Jurkat, Clone E6-1 (cell line): Measurements from ENCODE around the gene TCF15.

Experiments used
- DNase-seq: peaks from one replicate; pipeline ENCODE4 v3.0.0-alpha.2; 2011; ENCODE audit warnings: low read depth, low spot score
- H3K4me3 ChIP-seq: 2 replicates; pipeline ENCODE4 v1.5.1; 2011; ENCODE audit warnings: mild to moderate bottlenecking, low read length, control low read depth, moderate library complexity

TCF15 gene

DNA sequence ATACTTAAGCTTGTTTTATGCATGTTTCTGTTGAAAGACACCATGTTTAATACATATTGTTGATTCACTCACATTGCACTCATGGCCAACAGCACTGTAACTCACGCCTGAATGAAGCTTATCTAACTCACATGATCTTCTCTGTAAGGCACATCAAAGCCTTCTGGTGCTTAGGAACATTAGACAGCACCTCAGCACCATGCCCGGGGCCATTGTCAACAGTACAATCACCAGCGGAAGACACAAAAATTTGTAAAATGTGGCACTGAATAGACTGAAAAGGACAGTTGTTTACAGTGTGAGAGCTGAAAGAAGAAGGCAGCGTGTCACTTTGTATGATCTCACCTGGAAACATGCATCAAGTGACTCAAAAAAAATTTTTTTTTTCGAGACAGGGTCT, 8.9 kb upstream of the TCF15 start:
- no peak overlapping the region for H3K4me3 ChIP-seq
- DNase-seq: no peak

DNA sequence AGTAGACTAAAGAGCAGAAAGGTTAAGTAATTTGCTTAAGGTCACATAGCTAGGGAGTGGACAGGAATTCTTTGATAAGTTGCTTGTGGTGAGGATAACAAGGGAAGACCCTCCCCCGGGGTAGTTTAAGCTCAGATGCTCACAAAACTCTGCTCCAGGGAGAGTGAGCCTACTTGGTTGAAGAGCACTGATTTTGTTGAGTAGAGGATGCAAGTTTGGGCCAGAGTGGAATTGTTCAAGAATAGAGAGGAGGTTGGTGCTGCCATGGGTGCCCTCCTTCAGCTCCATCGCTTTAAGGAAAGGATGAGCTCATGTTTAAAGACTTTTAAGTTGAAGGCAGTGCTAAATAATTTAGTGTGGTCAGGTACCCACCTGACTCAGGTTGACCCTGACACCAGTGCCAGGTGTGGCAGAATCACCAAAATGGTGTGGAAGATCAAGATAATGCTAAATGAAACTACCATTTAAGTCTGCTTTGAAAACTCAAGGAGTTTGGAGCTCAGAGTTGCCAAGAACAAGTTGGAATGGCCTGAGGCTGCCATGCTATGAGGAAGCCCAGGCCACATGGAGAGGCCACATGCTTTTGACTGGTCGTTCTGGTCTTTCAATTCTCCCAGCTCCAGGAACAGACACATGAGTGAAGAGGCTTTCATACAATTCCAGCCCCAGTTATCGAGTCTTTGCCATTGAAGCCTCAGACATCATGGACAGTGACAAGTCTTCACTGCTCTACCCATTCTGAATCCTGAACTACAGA, 8.0 kb upstream of the TCF15 start:
- DNase-seq: no peak
- no peak overlapping the region for H3K4me3 ChIP-seq

DNA sequence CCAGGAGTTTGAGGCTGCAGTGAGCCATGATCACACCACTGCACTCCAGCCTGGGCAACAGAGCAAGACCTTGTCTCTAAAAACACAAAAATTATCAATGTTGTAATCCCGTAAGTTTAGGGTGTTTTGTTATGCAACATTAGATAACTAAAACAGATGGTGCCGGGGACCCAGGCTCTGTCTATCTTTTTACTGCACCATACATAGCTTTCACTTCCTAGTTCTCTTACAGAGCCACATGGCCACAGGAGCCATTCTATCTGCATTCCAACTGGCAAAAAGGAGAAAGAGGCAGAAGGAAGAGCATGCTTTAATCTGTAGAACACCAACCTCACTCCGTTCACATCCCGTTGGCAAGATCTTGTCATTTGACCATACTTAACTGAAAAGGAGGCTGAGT, 5.4 kb upstream of the TCF15 start:
- no peak overlapping the region for H3K4me3 ChIP-seq
- no peak for DNase-seq

DNA sequence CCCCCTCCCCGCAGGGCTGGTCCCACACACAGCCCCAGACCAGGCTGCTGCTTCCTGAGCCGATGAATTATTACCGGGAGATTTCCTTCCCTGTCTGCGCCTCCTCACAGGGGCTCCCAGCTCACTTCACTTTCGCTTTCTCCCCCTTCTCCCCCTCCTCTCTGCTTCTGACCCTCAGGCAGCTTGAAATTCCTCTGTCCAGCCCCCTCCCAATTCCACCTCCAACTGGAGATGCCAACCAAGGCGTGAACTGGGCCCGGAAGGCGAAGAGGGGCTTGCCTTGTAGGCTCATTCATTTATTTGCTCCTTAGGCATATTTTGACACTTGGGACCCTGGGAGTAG, 1.7 kb upstream of the TCF15 start:
- DNase-seq: no peak
- no peak overlapping the region for H3K4me3 ChIP-seq

DNA sequence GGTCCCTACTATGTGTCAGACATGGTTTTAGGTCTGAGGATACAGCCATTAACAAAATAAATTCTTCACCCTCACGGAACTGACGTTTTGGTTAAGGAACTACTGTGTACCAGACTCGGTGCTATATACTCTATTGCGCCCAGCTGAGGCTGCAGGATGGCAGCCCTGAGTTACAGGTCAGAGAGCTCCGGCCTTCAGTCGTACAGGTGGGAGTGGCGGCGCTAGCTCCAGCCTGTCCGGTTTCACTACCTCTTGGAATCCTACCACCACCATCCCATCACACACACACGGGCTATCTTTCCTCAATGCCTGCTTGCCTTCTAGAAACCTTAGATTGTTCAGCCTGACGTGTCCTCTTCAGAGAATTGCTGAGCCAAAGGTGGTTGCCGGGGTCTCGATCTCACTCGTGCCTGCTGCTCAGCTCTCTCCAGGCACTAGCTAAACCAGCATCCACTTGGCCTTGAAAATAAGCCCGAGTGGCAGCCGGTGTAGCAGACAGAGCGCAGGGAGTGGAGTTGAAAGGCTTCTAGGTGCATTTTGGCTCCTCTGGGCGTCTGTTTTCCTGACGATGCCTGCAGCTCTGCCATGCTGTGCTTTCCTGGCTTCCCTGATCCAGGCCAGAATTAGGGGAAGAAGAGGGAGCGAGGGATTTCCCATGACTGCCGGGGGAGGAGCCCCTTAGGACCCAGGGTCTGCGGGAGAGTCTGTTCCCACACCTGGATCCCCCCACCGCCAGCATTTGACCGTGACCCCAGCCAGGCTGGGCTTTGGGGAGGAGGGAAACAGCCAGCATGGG, 1.1 kb upstream of the TCF15 start:
- DNase-seq: no peak
- H3K4me3 ChIP-seq: no peak overlapping the region

DNA sequence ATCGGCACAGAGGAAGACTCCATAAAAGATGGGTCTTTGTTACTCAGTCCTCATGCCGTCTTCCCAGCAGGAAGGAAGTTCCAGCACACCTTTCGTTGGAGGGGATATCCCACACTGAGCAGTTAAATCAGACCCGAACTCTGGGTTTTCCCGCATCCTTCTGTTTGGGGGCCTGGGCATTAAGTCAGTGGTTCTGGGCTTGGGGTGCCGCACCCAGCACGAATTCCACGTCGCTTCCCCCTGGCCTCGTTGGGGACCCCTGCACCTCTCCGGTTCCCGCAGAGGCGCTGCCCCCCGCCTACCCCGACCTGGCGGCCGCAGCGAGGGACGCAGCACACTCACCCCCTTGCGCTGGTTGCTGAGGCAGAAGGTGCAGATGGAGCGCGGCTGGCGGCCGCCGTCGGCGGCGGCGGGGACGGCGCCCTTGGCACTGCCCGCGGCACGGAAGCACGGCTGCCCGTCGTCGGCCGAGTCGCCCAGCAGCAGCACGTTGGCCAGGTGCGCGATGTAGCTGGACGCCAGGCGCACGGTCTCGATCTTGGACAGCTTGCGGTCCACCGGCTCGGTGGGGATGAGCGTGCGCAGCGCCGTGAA, 641 bp downstream of the TCF15 start:
- DNase-seq: no peak
- no peak overlapping the region for H3K4me3 ChIP-seq

DNA sequence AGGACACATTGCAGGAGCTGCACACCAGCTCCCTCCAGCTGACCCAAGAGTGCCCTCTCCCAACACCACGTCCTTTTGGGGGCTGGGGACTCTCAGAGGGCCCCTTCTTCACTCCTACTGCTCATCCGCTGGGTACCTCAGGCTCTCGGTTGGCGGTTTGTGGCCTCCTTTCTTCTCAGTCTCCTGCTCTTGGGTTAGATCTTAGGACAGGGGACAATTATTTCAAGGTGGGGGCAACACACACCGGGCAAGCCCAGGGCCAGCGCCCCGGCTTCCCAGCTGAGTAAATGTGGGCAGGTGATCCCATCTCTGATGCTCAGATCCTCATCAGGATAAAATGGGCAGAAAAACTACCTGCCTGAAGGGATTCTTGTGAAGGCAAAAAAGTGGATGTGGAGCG, 1.1 kb downstream of the TCF15 start:
- no peak overlapping the region for H3K4me3 ChIP-seq
- DNase-seq: no peak

DNA sequence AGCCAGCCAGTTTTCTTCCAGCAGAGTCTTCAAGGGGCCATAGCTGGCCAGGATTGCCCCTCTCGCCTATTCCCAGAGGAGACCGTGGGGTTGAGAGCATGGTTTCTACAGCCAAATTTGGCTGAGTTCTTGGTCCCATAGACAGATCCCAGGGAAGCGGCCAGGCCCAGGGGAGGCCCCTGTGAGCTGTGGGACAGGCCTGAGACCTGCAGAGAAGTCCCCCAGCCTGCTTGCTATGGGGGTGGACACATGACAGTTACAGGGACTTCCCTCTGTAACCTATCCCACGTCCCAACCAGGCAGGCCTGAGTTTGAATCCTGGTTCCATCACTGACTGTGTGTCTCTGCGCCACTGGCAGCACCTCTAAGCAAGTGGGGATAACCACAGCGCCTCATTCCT, 2.6 kb downstream of the TCF15 start:
- no peak overlapping the region for H3K4me3 ChIP-seq
- no peak for DNase-seq

DNA sequence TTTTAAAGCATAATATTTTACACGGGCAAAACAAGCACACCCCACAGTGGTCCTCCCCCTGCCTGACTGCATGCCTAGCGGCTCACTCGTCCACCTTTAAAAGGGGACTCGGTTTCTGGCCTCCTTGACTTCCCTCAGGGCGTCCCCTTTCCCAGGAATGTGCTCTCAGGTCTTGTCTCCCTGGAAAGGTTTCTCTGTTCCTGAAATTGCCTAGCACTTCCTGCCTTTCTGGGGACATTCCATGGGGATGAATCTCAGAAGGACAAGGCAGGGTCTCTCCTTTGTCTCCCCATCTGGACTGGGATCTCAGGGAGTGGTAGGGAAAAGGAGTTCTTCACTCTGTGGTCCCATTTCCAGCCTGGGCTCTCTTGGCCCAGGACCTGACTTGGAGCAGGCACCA, 4.9 kb downstream of the TCF15 start:
- no peak for DNase-seq
- no peak overlapping the region for H3K4me3 ChIP-seq

DNA sequence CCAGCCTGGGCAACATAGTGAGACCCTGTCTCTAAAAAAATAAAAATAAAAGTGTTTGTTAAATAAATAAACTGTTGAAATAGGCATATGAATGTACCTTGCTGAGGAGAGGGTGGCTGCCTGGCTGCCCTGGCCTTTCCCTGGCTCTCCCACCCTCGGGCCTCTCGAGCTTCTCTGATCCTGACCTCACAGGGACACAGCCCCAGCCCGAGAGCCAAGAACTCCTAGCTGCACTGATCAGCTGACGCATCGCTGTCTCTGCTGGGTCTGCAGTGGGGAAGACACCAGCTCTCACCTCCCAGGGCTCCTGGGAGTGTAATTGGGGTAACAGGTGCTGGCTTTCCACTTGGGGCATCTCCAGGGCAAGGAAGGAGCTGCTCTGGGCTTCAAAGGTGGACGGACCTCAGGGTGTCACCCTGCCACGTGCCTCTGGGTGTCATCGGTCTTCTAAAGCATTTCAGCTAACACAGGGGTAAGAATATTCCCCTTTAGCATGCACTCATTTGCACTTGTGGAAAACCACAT, 6.9 kb downstream of the TCF15 start:
- DNase-seq: no peak
- H3K4me3 ChIP-seq: no peak overlapping the region

DNA sequence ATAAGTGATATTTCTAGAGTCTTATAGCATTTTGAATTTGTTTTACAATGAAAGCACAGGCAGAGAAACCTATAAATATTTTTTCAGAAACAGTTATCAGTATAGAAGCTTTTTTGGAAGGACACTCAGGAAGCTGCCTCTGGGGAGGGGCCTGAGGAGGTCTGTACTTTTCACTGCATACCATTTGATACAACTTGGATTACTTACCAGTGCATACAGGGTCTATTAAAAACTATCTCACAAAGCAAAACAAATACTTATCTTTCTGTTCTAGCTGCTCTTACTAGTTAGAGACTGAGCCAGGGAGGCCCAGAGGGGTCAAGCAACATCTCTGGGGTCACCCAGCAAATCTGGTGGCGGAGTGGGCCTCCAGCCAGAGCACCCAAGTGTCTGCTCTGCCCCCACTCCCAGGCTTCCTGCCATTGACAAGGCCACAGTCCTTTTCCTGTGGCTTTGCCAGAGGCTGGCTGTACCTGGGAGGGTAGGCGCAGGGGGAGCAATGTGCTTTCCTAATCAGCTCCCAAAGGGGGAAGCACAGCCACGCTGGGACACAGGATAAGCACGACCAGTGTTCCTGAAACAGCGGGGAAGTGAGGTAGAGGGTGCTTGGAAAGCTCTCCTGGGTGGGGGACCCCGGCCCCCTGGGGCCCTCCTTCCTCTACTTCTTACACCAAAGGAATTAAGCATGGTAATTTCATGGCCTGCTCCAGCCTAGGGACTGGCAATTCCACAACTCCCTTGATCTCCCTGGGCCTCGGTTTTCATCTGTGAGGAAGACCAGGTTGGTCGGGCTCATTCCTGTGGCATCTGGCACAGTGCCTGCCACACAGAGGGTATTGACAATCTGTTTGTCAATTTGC, 7.8 kb downstream of the TCF15 start:
- no peak overlapping the region for H3K4me3 ChIP-seq
- no peak for DNase-seq

DNA sequence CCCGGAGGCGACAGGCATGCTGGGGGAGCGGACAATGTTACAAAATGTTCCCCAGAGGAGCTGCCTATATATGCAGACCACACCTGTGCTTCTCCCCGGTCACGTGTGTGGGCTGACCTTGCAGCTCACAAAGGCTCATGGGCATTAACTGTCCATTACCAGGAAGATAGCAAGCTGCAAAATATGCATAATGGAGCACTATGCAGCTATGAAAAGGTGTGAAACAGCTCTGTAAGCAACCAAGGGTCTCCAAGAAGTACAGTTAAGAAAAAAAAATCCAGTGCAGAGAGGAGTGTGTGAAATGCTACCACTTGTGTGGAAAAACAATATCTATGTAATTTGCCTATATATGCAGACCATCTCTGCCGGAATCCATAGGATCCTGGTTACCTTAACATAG, 9.4 kb downstream of the TCF15 start:
- H3K4me3 ChIP-seq: no peak overlapping the region
- DNase-seq: no peak

DNA sequence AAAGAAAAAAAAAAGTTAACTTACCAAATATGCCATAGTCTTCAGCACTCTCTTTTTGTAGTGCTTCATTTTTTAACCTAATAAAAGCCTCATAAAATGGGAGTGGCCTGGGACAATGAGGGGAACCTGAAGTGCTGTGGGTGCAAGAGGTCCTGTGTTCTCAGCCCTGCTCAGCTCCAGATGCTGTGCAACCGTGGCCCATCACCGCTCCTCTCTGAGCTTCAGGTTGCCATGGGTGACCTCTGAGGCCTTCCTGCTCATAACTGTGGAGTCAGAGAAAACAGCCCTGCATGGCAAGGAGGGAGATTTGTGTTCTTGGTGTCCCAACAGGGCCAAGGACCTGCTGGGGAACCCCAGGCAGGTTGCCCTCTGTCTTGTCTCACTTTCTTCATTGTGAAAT, 10.0 kb downstream of the TCF15 start:
- H3K4me3 ChIP-seq: no peak overlapping the region
- no peak for DNase-seq

DNA sequence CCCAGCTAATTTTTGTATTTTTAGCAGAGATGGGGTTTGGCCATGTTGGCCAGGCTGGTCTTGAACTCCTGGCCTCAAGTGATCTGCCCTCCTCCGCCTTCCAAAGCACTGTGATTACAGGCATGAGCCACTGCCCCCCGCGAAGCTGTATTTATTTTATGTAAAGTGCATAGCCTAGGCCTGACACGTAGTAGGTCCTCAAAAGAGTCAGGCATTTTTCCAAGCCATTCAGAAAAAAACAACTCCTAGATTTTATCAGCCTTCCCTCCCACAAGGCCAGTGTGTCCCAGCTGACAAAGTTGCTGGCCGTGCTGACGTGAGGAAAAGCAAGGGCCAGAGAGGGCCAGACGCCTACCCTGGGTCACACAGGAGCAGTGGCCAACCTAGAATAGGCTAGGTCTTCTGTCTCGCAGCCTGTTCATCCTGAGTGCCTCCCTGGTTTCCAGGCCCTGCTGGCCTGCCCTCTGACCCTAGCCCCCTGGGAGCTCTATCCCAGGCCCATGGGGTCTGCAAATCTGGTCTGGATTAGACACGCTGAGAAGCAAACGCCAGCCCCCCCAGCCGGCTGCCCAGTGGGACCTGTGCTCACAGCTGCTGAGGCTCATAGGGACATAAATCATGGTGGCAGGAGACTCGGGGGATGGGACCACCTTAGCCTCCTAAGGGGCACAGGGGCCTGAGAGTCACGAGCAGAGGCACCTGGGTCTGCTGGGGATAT, 11.8 kb downstream of the TCF15 start:
- no peak for DNase-seq

DNA sequence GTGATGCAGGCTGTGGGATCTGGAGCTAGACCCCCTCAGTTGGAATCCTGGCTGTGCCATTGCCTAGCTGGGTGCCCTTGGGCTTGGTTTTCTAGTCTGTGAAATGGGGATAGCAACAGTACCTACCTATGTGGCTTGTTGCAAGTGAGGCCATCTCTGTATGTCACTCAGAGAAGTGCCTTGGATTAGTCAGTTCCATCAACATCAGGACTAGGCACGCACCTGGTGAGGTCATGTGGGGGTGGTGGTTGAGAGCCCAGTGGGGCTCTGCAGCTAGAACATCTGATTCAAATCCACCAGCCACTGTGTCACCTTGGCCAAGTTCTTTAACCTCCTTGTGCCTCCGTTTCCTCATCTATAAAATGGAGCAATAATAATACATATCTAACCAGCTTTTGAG, 12.5 kb downstream of the TCF15 start:
- no peak for DNase-seq
- no peak overlapping the region for H3K4me3 ChIP-seq

More for the DNA sequence above, 11.8 kb downstream of the TCF15 start:
- no peak overlapping the region for H3K4me3 ChIP-seq

DNA sequence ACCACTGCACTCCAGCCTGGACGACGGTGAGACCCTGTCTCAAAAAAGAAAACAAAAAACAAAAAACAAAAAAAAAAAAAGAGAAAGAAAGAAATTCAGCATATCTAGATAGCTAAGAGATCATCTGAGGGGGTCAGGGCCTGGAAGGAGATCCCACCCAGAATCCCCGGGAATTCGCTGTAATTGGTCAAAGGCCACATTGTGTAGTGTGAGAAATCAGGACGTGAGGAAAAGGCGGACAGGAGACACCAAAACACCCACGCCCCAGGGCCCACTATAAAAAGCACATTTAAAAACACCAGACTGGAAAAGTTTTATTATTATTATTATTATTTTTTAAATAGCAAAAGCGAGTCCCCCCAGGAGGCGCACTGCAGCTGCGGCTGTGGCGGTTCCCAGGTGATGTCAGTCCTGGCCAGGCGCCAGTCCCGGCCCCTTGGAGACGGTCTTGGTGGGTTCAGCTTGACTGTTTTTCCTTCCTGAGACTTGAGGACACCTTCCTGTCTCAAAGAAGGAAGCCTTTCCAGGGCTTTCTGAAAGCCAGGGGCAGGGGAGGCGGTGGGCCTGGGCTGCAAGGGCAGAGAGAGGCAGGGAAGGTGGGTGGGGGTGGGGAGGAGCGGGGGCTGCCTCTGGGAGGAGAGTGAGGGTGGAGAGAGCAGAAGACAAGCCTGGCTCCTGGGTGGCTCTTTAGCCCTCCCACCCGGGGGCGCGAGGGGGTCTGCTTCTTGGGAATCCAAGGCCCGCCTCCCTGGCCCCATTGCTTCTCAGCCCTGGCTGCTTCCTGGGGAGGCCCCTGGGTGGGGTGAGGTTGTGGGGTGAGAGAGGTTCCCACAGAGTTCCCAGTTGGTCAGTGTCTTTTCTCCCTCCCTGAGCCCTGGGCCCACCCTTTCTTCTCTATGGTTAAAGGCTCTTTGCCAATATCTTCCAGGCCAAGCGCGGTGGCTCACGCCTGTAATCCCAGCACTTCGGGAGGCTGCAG, 14.5 kb downstream of the TCF15 start:
- H3K4me3 ChIP-seq: no peak overlapping the region
- DNase-seq: no peak

DNA sequence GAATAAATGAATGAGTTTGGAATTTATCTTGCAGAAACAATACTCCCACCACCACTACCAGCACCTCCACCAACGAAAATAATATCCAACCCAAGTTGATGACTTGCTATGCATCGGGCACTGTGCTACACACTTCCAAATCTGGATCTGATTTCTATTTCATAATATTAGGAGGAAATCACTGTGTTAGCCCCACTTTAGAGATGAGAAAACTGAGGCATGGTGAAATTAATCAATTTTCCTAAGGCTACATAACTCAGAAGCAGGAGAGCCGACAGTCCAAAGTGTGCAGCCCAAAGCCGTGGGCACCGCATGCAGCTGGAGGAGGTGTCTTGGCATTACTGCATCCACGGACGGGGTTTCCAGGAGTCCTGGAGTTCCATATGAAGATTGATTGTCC, 17.6 kb downstream of the TCF15 start:
- no peak for DNase-seq
- no peak overlapping the region for H3K4me3 ChIP-seq

DNA sequence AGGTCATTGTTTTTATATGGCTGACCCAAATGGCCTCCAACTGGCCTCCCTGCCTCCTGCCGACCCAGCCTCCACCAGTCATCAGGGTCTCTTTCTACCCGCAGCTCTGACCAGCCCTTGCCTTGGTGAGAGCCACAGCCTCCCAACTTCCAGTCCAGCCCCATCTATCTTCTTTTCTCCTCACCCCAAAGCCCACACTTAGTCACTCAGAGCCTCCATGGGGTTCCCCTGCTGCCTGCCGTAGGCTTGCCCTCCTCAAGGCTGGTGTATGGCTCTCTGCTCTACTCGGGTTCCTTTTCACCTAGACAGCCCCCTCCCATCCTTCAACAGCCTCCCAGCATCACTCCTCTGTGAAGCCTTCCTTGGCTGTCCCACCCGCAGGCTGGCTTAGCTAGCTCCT, 18.2 kb downstream of the TCF15 start:
- no peak for DNase-seq
- no peak overlapping the region for H3K4me3 ChIP-seq
